Upper lobe of left lung (tissue), 4 donors: ENCODE measurements around the gene IL6R.

Experiments
- EP300 ChIP-seq, 4 donors: sonication (generic); formaldehyde crosslinking; IDR thresholded peaks; one replicate each; pipeline ENCODE4 v1.5.1; 2017; ENCODE audit warnings: antibody characterized with exemption in 4 of 4, control low read depth in 2 of 4
- TF ChIP-seq, protein P1 (sequence below), 6 experiments: fragments of 450-650 bp in 4 of 6; fragments of 200-600 bp in 2 of 6; sonication (generic) in 2 of 6; IDR thresholded peaks; one replicate each; pipeline ENCODE4 v1.5.1; 2016 to 2019; ENCODE audit warnings: antibody characterized with exemption in 6 of 6

DNA sequence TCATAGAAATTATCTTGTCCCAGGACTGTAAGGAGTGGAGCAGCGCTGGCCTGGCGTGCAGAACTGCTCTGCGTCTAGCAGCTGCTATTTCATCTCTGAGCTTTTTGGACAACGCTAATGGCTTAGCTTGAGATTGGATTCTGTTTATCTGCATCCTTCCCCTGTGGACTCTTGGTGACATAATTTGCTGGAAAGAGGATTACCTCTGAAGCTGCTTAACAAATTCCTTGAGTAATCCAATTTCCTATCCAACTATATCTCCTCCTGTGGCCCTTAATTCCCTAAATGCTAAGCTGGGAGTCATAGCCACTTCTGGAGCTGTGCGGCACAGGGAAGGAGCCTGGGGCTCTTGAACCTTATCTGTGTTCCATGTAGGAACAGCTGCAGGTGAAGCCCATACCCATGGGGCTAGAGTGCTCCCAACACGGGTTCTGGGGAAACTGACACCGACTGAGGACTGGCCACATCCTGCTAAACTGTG is 43.2 kb downstream of the IL6R start:
- TF ChIP-seq, protein P1, sequence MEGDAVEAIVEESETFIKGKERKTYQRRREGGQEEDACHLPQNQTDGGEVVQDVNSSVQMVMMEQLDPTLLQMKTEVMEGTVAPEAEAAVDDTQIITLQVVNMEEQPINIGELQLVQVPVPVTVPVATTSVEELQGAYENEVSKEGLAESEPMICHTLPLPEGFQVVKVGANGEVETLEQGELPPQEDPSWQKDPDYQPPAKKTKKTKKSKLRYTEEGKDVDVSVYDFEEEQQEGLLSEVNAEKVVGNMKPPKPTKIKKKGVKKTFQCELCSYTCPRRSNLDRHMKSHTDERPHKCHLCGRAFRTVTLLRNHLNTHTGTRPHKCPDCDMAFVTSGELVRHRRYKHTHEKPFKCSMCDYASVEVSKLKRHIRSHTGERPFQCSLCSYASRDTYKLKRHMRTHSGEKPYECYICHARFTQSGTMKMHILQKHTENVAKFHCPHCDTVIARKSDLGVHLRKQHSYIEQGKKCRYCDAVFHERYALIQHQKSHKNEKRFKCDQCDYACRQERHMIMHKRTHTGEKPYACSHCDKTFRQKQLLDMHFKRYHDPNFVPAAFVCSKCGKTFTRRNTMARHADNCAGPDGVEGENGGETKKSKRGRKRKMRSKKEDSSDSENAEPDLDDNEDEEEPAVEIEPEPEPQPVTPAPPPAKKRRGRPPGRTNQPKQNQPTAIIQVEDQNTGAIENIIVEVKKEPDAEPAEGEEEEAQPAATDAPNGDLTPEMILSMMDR (IDR thresholded peaks at IDR 0.05) = no peak
- no peak for TF ChIP-seq EP300 (IDR thresholded peaks at IDR 0.05)
